CD4-positive, alpha-beta T cell treated with Interleukin-17A for 4 hours (primary cell): ENCODE data around the gene CSNK1D.
A peak's percentile ranks its signal among the peaks of the same experiment; 100 is the strongest.

ENCODE experiments used
- DNase-seq: peaks from one replicate; pipeline ENCODE4 v3.0.0-alpha.2; 2020; ENCODE audit warnings: mixed read lengths

Gene CSNK1D

DNA sequence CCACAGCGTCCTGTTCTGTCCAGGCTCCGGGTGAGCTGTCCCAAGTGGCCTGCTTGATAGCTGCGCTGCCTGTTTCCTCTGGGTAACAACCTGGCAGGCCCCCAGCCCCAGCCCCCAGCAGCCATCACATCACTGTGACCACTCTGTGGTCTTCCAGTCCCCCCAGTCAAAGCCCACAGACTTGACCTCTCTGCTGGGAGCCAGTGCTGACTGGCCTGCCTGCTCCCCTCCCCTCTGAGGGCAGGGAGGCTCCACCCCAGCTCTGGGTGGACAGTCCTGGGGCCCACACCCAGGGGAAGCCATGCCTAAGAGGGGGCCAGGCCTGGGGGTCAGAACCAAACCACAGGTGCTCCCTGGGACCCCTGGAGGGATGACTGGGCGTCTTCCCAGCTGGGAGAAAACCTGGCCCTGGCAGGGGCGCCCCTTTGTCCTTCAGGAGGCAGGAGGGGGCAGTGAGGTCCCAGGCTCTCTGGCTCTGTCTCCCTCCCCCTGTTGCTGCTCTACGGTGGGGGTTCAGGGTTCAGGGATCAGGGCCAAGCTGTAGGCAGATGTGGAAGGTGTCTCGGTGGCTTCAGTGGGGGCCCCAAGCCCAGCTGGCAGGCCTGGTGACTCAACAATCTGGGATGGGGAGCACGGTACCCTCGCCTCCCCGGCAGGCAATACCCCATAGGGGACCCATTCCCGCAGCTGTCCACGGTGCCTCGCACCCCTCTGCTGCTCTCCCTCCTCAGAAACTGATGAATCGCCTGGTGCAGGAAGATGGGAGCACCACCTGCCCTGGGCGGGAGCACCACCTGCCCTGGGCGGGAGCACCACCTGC lies 46.5 kb downstream of the CSNK1D start:
- DNase-seq = no peak

GRCh38 chr17:82226146-82226808 lies 47.2 kb downstream of the CSNK1D start:
- DNase-seq = no peak

- no peak for DNase-seq
These were observed 48.0 kb downstream of the CSNK1D start for GRCh38 chr17:82225368-82226029.

- DNase-seq = no peak
These were observed 48.8 kb downstream of the CSNK1D start for GRCh38 chr17:82224666-82225065.

- no peak for DNase-seq
These were observed 50.0 kb downstream of the CSNK1D start for GRCh38 chr17:82223517-82223916.

GRCh38 chr17:82222816-82223215 lies 50.7 kb downstream of the CSNK1D start:
- DNase-seq = no peak

DNA sequence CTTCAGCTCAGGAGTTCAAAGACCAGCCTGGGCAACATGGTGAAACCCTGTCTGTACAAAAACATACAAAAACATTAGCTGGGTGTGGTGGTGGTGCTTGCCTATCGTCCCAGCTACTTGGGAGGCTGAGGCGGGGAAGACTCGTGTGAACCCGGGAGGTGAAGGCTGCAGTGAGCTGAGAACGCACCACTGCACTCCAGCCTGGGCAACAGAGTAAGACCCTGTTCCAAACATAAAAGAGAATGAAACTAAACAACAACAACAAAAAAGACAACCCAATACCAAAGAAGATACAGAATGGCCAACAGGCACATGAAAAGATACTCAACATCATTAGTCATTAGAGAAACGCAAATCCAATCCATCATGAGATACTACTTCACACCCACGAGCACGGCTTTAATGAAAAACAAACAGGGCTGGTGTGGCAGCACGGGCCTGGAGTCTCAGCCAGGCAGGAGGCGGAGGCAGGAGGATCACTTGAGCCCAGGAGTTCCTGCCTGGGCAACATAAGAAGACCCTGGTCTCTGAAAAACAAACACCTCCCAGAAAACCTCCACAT lies 52.1 kb downstream of the CSNK1D start:
- no peak for DNase-seq

GRCh38 chr17:82219753-82220709 lies 53.5 kb downstream of the CSNK1D start:
- no peak for DNase-seq

DNA sequence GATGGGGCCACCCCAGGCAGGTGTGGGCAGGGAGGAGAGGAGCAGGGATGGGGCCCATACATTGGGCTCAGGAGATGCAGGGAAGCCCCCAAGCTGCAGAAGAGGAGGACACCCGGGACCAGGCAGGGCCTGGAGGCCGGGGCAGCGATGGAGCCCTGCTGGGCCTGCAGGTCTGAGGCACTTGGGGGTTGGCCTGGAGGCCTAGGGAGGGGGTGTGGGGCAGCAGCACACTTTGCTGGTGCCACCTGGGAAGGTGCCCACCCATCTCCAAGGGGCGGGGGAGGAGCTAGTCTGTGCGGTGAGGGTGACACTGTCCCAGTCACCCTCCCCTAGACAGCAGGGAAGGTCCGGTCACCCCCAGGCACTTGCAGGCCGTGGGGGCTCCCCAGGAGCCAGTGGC lies 54.4 kb downstream of the CSNK1D start:
- DNase-seq = no peak

GRCh38 chr17:82218349-82219075 lies 55.0 kb downstream of the CSNK1D start:
- no peak for DNase-seq

DNA sequence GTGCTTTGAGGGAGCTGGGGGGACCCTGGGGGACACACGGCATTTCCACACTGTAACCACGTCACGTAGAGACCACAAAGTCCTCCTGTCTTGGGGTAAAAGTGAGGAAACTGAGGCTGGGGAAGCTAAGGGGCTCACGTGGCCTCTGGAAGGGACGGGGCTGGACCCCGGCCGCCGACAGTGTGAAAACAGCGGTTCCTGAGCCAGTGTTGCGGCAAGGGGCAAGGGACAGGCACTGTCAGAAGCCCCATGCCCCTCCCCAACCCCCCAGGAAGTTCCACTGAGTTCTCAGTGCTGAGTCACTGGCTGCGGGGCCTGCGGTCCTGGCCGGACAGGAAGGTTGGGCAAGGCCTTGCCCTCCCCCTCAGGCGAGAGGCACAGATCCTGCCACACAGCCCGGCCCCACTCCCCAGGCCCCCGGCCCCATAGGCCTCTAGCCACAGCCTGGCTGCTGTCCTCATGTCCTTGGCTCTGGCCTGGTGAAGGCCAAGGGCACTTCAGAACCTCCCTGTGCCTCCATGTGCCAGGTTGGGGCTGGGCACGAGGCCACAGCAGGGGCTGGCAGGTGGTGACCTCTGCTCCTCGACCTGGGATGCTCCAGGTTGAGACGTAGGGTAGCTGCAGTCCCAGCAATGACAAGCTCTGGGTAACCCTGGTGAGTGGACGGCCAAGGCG lies 55.8 kb downstream of the CSNK1D start:
- no peak for DNase-seq

GRCh38 chr17:82217120-82217529 lies 56.4 kb downstream of the CSNK1D start:
- no peak for DNase-seq

DNA sequence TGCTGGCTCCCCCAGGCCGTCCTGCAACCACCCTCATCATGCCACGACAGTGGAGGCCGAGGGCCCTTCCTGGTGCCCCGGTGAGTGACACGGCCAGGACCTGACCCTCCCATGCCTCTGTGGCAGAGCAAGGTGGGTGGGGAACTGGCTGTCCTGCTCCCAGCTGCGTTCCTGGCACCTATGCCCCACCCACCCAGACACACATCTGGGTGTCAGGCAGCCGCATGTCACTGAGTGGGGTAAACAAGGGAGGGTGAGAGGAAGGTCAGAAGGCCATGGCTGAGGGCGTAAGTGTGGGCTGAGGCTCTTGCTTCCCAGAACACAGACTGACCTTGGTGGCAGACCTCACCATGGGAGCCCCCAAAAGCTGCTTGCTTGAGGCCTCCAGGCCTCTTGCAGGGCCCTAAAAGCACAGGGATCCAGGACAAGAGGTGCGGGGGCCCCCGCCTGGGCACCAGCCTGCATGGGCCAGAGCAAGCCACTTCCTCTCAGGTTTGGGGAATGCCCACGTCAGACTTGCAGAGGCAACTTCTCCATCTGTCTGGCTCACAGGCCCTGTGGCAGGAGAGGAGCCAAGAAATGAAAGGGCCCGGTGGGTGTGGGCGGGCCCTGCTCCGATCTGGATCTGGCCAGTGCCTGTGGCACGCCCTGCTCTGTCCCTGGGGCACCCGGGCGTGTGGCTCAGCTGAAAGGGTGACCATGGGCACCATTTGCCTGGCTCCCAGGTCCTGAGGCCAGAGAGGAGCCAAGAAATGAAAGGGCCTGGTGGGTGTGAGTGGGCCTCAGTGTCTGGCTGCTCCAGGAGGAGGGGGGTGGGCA lies 57.0 kb downstream of the CSNK1D start:
- DNase-seq = peak; percentile 40

- DNase-seq = no peak
These were observed 57.6 kb downstream of the CSNK1D start for GRCh38 chr17:82215972-82216300.

GRCh38 chr17:82215095-82215971 lies 58.2 kb downstream of the CSNK1D start:
- DNase-seq = no peak

DNA sequence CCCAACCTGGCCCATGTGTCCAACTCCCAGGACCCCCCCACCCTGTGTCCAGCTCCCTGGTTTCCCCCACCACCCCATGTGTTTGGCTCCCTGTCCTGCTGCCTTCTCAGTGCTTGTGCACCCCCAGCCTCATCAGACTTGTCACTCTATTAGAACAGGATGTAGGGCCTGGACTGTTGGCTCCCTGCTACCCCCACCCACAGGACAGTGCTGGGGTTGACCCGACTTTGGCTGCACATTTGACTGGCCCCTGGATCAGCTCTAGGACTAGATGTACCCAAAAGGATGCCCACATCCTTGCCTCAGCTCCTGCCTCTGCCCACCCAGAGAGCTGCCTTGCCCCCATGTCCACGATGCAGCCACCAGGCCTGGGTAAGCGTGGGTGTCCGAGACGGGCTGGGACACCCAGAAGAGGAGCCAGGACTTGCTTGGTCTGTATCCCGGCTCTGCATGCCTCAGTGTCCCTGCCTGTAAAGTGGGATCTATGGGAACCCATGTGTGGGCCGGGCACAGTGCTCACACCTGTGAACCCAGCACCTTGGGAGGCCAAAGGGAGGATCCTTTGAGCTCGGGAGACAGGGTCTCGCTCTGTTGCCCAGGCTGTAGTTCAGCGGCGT lies 59.4 kb downstream of the CSNK1D start:
- no peak for DNase-seq

- no peak for DNase-seq
These were observed 60.1 kb downstream of the CSNK1D start for GRCh38 chr17:82213251-82214011.
